ENCODE results near the gene SPTBN4.
A peak's percentile ranks its signal among the peaks of the same experiment; 100 is the strongest.
"Not testable (repeated sequence)": the region's sequence is repeated elsewhere in the genome, so short reads cannot be mapped to it uniquely, and the experiment has no call there.

Gene SPTBN4

DNA sequence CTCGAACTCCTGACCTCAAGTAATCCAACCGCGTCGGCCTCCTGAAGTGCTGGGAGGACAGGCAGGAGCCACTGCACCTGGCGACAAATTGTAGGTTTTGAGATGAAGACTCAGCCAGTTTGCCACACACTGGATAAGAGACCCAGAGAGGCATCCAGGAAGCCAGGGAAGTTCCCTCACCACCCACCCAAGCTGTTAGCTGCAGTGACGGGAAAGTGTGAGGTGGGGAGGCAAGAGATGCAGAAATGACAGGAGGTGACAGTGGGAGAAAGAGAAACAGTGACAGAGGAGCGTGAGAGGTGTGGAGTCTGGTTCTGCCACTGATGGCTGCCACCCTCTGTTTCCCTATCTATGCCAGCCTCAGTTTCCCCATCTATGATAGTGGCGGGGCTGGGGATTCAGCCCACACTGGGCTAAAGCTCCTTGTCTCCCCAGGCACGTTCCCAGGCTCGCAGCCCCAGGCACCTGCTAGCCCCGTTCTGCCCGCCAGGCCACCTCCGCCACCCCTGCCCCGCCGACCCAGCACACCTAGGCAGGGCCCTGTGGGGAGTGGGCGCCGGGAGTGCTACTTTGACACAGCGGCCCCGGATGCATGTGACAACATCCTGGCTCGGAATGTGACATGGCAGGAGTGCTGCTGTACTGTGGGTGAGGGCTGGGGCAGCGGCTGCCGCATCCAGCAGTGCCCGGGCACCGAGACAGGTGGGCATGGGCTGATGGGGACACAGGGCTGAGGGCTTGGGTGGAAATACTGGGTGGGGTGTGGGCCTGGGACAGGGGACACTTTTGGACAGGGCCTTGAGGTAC, 155.4 kb downstream of the SPTBN4 start:
- no peak for DNase-seq

DNA sequence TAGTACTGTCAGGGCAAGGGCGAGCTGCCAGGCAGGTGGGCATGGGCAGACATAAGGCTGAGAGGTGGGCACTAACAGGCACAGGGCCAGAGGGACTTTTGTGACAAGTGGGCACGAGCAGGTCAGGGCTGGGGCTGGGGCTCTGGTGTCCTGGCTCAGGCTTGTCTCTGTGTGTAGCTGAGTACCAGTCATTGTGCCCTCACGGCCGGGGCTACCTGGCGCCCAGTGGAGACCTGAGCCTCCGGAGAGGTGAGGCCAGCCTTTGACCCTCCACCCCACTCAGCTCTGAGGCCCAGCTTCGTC, 155.9 kb downstream of the SPTBN4 start:
- no peak for DNase-seq

DNA sequence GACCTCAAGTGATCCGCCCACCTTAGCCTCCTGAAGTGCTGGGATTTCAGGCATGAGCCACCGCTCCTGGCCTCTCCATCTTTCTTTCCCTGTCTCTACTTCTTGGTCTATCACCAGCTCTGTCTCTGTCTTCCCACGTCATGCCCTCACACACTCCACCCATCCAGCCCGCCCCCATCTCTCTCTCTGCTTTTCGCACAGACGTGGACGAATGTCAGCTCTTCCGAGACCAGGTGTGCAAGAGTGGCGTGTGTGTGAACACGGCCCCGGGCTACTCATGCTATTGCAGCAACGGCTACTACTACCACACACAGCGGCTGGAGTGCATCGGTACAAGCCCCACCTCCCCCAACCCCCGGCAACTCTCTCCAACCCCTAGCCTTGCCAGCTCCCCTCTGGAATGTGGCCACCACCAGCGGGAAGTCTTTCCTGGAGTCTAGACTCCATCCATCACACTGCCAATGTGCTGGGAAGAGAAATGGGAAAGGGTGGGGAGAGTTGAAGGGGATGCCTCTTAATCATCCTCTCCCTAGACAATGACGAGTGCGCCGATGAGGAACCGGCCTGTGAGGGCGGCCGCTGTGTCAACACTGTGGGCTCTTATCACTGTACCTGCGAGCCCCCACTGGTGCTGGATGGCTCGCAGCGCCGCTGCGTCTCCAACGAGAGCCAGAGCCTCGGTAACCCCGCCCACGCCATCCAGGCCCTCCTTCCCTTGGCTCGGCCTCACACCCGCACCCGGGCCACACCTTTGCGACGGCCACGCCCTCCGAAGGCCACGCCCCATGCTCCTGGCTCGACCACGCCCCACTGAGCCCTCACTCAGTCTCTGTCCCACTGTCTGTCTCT, 156.8 kb downstream of the SPTBN4 start:
- peak; percentile 65 for DNase-seq

DNA sequence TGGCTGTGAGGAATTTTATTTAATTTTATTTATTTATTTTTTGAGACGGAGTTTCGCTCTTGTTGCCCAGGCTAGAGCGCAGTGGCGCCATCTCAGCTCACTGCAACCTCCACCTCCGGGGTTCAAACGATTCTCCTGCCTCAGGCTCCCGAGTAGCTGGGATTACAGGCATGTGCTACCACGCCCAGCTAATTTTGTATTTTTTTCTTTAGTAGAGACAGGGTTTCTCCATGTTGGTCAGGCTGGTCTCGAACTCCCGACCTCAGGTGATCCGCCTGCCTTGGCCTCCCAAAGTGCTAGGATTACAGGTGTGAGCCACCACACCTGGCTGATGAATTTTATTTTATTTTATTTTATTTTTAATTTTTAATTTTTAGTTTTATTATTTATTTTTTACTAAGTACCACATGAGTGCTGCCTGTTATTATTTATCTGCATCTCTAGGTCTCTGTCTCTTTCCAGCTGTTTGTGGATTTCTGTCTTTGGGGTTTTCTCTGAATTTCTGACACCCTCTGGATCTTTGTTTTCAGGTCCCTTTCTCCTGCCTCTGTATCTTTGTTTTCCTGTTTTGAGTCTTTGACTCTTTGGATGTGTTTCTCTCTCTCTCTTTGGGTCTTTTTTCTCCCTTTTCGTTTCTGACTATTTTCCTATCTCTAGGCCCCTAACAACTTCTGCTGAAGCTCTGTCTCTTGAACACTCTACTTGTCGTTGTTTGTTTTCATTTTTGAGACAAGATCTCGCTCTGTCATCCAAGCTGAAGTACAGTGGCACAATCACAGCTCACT, 157.8 kb downstream of the SPTBN4 start:
- not testable (repeated sequence) for DNase-seq

DNA sequence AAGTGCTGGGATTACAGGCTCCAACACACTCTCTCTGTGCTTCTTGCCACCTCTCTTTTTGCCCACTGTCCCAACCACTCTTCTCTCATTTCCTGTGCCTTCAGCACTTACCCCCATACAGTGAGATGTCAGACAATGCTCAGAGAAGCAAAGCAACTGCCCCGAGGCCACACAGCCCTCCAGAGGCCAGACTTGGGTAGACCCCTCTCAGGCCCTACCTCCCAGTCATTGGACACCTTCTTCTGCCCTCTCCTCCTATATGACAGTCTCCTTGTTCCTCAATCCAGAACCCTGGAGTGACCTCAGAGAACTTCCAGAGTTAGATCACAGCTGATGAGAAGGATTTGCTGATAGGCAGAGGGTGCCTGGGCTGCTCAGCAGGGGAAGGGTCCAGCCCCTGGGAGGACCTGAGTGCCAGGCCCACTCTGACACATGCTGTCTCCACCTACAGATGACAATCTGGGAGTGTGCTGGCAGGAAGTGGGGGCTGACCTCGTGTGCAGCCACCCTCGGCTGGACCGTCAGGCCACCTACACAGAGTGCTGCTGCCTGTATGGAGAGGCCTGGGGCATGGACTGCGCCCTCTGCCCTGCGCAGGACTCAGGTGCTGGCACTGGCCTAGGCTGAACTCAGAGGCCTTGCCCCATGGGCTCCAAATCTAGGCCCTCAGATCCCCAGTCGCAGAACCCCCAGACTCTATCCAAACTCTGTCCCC, 158.8 kb downstream of the SPTBN4 start:
- DNase-seq: no peak
